Activated T-helper 2 cell treated with anti-CD3 and anti-CD28 coated beads, Interferon-gamma antibody, Interleukin-2, Interleukin-4, amounts not matched to agents 10 μg/mL and 5 μg/mL and 100 μg/mL, durations not matched to agents 14 hours and 24 hours and 36 hours (primary cell): ENCODE results near the gene RCC2. TPM values are rescaled to one million over a fixed set of nuclear protein-coding genes. Genes with fewer than 3 reads are reported as not detected.

Experiments used
- DNase-seq: peaks from one replicate; pipeline ENCODE4 v3.0.0; 2021; ENCODE audit warnings: low spot score
- H3K27ac Mint-ChIP-seq: one replicate; pipeline ENCODE4 v1.8.0; 2021; ENCODE audit warnings: mixed read lengths
- H3K27me3 Mint-ChIP-seq: one replicate; pipeline ENCODE4 v1.8.0; 2021; ENCODE audit warnings: low read depth, mixed read lengths
- H3K36me3 Mint-ChIP-seq: one replicate; pipeline ENCODE4 v1.8.0; 2021; ENCODE audit warnings: low read depth, mixed read lengths
- H3K4me1 Mint-ChIP-seq: one replicate; pipeline ENCODE4 v1.8.0; 2021; ENCODE audit warnings: low read depth, mixed read lengths
- H3K4me3 Mint-ChIP-seq: one replicate; pipeline ENCODE4 v1.8.0; 2021; ENCODE audit warnings: low read depth, mild to moderate bottlenecking, moderate library complexity, mixed read lengths
- H3K9me3 Mint-ChIP-seq: one replicate; pipeline ENCODE4 v1.8.0; 2021; ENCODE audit warnings: mixed read lengths
- intact Hi-C: fragments of 100-400 bp; cut with micrococcal nuclease; formaldehyde crosslinking; loops from one replicate; pipeline ENCODE4 v1.15.1; 2023
- total RNA-seq: library from RNA; stranded (reverse); gene quantifications from 2 replicates; pipeline ENCODE4 v1.2.3, GENCODE V29; 2022

Gene RCC2
- total RNA-seq, 1 donor from 2014 or later, result 202 TPM

GRCh38 chr1:17372955-17373354 is 66.5 kb downstream of the RCC2 start:
- no peak for DNase-seq
- Mint-ChIP-seq H3K4me3 (no peak overlapping the region), H3K27me3 (no peaks in the 10 kb centered on the region), H3K4me1 (no peaks in the 10 kb centered on the region), H3K27ac (no peak overlapping the region), H3K36me3 (no peaks in the 10 kb centered on the region), H3K9me3 (no peaks in the 10 kb centered on the region)
- intact Hi-C loops, result no loop called here

DNA sequence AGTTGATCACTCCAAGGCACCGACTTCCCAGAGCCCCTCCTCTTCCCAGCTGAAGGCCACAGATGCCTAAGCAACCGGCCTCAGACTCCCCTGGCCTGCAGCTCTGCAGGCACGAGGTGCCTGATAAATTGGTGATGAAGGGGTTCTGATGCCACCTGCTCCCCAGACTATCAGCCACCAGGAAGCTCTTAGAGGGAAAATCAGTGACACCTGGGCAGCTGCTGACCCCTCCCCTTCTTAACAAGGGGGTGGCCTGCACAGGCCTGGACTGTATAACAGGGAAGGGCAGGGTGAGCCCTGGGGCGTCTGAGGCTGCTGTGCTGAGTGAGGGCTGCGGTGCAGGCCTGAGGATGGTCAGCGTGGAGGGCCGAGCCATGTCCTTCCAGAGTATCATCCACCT is 67.6 kb downstream of the RCC2 start, which contains the start of gene PADI6:
PADI6 (plus strand) TSS at position 301 of the 400 bp plus-strand sequence; CDS start at position 351, 50 bp downstream.
- H3K4me3 Mint-ChIP-seq, result no peak within 1 kb of the TSS
- no peak for DNase-seq
- H3K36me3 Mint-ChIP-seq, result no peaks in the 10 kb centered on the region
- intact Hi-C loops, result no loop called here
- no peaks in the 10 kb centered on the region for H3K27me3 Mint-ChIP-seq
- no peaks in the 10 kb centered on the region for H3K4me1 Mint-ChIP-seq
- no peaks in the 10 kb centered on the region for H3K9me3 Mint-ChIP-seq
- no peak within 1 kb of the TSS for H3K27ac Mint-ChIP-seq

DNA sequence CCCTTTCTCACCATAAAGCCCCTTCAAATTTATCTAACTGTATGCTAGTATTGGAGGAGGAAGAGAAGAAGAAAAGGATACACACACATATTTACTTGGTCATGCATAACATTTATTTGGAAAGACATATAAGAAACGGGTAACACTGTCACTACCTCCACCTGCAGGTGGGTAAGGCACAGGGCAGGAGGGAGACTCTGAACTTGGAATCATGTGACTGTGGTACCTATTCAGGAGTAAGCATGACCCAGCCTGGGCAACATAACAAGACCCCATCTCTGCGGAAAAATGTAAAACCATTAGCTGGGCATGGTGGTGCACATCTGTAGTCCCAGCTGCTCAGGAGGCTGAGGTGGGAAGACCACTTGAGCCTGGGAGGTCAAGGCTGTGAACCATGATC is 68.9 kb downstream of the RCC2 start:
- H3K4me3 Mint-ChIP-seq, result no peak overlapping the region
- no peak for DNase-seq
- H3K36me3 Mint-ChIP-seq, result no peaks in the 10 kb centered on the region
- no peak overlapping the region for H3K27ac Mint-ChIP-seq
- no peaks in the 10 kb centered on the region for H3K4me1 Mint-ChIP-seq
- H3K9me3 Mint-ChIP-seq, result no peaks in the 10 kb centered on the region
- peaks cover 1% of the 10 kb centered on the region for H3K27me3 Mint-ChIP-seq
- intact Hi-C loops, result no loop called here

DNA sequence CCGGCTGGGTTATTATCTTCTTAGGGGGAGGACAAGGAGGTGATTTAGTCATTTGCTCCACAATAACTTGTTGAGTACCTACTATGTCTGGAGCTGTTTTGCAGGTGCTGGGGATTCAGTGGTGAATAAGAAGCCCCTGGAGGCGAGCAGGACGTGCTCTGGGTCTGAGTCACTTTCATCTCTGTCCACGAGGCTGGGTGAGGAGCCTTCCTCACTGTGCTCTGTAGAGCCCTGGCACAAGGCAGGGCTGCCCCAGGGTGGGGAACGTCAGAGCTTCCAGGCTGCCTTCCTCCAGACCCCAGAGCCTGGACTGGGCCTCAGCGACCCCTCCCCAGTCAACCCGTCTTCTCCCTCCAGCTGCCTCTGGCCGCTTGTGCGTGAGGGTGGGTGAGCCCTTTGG is 70.0 kb downstream of the RCC2 start:
- Mint-ChIP-seq H3K27me3 (peaks cover 1% of the 10 kb centered on the region), H3K9me3 (no peaks in the 10 kb centered on the region), H3K36me3 (no peaks in the 10 kb centered on the region), H3K4me1 (no peaks in the 10 kb centered on the region), H3K4me3 (no peak overlapping the region), H3K27ac (no peak overlapping the region)
- no peak for DNase-seq
- intact Hi-C loops, result no loop called here

DNA sequence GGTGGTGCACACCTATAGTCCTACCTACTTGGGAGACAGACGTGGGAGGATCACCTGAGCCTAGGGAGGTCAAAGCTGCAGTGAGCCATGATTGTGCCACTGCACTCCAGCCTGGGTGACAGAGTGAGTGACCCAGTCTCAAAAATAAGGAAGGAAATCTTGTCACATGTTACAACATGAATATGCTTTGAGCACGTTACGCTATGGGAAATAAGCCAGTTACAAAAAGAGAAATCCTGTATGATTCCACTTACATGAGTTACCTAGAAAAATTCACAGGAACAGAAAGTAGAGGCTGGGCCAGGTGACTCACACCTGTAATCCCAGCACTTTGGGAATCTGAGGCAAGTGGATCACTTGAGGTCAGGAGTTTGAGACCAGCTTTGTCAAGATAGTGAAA is 74.2 kb downstream of the RCC2 start:
- no peak overlapping the region for H3K4me3 Mint-ChIP-seq
- no peaks in the 10 kb centered on the region for H3K4me1 Mint-ChIP-seq
- H3K36me3 Mint-ChIP-seq, result no peaks in the 10 kb centered on the region
- no peak overlapping the region for H3K27ac Mint-ChIP-seq
- intact Hi-C loops, result no loop called here
- no peak for DNase-seq
- H3K9me3 Mint-ChIP-seq, result no peaks in the 10 kb centered on the region
- peaks cover 1% of the 10 kb centered on the region for H3K27me3 Mint-ChIP-seq

GRCh38 chr1:17363771-17364170 is 75.7 kb downstream of the RCC2 start:
- intact Hi-C loops, result no loop called here
- no peak for DNase-seq
- Mint-ChIP-seq H3K4me1 (no peaks in the 10 kb centered on the region), H3K9me3 (no peaks in the 10 kb centered on the region), H3K36me3 (no peaks in the 10 kb centered on the region), H3K27me3 (peaks cover 1% of the 10 kb centered on the region), H3K27ac (no peak overlapping the region), H3K4me3 (no peak overlapping the region)

DNA sequence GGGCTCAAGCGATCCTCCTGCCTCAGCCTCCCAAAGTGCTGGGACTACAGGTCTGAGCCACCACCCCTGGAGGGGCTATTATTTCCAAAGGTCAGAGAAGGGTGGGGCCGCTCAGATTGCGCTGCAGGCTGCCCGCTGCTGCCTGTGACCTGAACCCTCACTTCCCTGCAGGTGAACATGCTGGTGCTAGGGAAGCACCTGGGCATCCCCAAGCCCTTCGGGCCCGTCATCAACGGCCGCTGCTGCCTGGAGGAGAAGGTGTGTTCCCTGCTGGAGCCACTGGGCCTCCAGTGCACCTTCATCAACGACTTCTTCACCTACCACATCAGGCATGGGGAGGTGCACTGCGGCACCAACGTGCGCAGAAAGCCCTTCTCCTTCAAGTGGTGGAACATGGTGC is 76.1 kb downstream of the RCC2 start:
- no peaks in the 10 kb centered on the region for H3K4me1 Mint-ChIP-seq
- DNase-seq, result no peak
- intact Hi-C loops, result no loop called here
- no peaks in the 10 kb centered on the region for H3K9me3 Mint-ChIP-seq
- no peaks in the 10 kb centered on the region for H3K36me3 Mint-ChIP-seq
- no peak overlapping the region for H3K27ac Mint-ChIP-seq
- H3K4me3 Mint-ChIP-seq, result no peak overlapping the region
- H3K27me3 Mint-ChIP-seq, result peaks cover 1% of the 10 kb centered on the region

DNA sequence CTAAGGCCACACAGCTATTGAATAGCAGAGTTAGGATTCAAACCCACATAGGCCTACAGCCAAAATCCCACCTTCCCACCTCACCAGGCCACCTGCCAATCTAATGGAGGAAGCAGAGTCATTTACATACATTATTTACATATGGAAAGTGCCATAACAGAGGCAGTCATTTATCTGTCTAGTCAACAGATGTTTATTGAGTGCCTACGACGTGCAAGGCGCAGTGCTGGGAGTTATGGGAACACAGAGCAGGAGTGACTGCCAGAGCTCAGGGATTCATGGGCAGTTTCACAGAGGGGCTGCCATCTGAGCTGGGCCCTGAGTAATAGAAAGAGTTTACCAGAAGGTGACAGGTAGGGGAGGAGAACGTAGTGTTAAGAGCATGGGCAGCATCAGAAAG is 77.8 kb downstream of the RCC2 start:
- DNase-seq, result no peak
- no peak overlapping the region for H3K4me3 Mint-ChIP-seq
- no peaks in the 10 kb centered on the region for H3K36me3 Mint-ChIP-seq
- no peaks in the 10 kb centered on the region for H3K9me3 Mint-ChIP-seq
- no peaks in the 10 kb centered on the region for H3K4me1 Mint-ChIP-seq
- intact Hi-C loops, result no loop called here
- H3K27me3 Mint-ChIP-seq, result peaks cover 1% of the 10 kb centered on the region
- H3K27ac Mint-ChIP-seq, result no peak overlapping the region

DNA sequence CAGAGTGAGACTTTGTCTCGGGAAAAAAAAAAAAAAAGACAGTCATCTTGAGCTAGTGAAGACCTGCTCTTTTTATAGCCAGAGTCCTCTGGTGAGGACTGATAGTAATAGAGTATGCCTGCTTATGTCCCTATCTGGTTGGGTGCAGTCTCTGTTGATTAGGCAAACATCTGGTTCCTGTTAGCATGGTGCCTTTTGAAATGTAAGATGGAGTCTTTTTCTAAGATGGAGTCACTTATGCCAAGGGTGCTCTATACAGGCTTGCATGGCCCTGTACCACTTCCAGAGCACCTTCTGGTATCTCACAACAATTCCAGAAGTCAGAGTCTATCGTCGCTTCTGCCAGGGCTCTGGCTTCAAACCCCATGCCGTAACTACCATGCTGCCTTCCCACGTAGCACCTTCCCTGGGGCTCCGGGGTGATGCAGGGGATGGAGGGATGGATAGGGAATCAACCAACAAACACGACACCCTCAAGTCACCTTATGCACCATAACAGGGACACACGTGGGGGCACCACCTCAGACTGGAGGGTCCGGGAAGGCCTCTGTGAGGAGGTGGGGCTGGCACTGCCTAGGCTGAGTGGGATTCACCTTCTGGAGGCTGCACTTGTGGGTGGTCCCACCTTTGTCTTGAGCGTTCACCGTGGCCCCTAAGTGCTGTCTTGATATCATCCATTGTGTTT is 79.1 kb downstream of the RCC2 start:
- Mint-ChIP-seq H3K27me3 (no peaks in the 10 kb centered on the region), H3K36me3 (no peaks in the 10 kb centered on the region), H3K4me3 (no peak overlapping the region), H3K9me3 (no peaks in the 10 kb centered on the region), H3K4me1 (no peaks in the 10 kb centered on the region), H3K27ac (no peak overlapping the region)
- intact Hi-C loops, result no loop called here
- DNase-seq, result no peak

DNA sequence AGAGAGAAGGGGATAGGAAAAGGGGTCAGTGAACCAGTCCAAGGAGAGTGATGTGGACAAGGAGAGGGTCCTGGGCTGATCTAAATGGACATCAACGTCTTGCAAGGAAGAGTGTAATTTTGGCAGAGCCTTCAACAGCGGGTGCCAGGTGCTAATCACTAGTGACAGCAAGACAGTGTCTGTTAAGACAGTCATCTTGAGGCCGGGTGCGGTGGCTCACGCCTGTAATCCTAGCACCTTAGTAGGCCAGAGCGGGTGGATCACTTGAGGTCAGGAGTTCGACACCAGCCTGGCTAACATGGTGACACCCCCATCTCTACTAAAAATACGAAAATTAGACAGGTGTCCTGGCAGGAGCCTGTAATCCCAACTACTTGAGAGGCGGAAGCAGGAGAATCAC is 79.7 kb downstream of the RCC2 start:
- Mint-ChIP-seq H3K4me1 (no peaks in the 10 kb centered on the region), H3K27me3 (no peaks in the 10 kb centered on the region), H3K36me3 (no peaks in the 10 kb centered on the region), H3K9me3 (no peaks in the 10 kb centered on the region), H3K4me3 (no peak overlapping the region), H3K27ac (no peak overlapping the region)
- DNase-seq, result no peak
- intact Hi-C loops, result no loop called here

- DNase-seq, result no peak
- Mint-ChIP-seq H3K36me3 (no peaks in the 10 kb centered on the region), H3K9me3 (no peaks in the 10 kb centered on the region), H3K27ac (no peak overlapping the region), H3K4me3 (no peak overlapping the region), H3K4me1 (no peaks in the 10 kb centered on the region), H3K27me3 (no peaks in the 10 kb centered on the region)
- intact Hi-C loops, result no loop called here
Measured at GRCh38 chr1:17359031-17359430, 80.4 kb downstream of the RCC2 start.

- Mint-ChIP-seq H3K36me3 (no peaks in the 10 kb centered on the region), H3K27me3 (no peaks in the 10 kb centered on the region), H3K27ac (no peak overlapping the region), H3K9me3 (no peaks in the 10 kb centered on the region), H3K4me1 (no peaks in the 10 kb centered on the region), H3K4me3 (no peak overlapping the region)
- DNase-seq, result no peak
- intact Hi-C loops, result no loop called here
Measured at GRCh38 chr1:17358557-17358956, 80.9 kb downstream of the RCC2 start.
